ENCODE results near the gene CDH23. TPM values are rescaled to one million over a fixed set of nuclear protein-coding genes. Genes with fewer than 3 reads are reported as not detected.

The CDH23 gene
- total and polyA plus RNA-seq, 10 of the 15 experiments (the other 5 are each of a cell fraction or from before 2014, with no cell fraction given): 0.09 to 0.40 (median 0.15) TPM; not detected in 1

GRCh38 chr10:71746344-71747037 lies 349.8 kb downstream of the CDH23 start (continued):
- TF ChIP-seq NFYB (IDR thresholded peaks at IDR 0.05; ENCODE audit: insufficient read depth, low read depth, low read length) (no peak), TCF12 (IDR thresholded peaks at IDR 0.05; ENCODE audit: low read depth, low read length) (no peak)

- Histone ChIP-seq H2AFZ (ENCODE audit: control insufficient read depth, low read depth, low read length) (no peak overlapping the region), H3K4me3 (no peak overlapping the region), H3K4me2 (ENCODE audit: control insufficient read depth, insufficient read depth) (no peak overlapping the region; the same call in 1 of the 2 replicates), H3K79me2 (ENCODE audit: control insufficient read depth, insufficient read depth, low read length) (no peaks in the 10 kb centered on the region), H3K9ac (ENCODE audit: control insufficient read depth, insufficient read depth, low read length) (peak overlapping the region; percentile 7; the same call in 1 of the 2 replicates), H3K9me3 (replicated peaks; ENCODE audit: control insufficient read depth, insufficient read depth, low read length) (no peaks in the 10 kb centered on the region; the same call in 2 of the 3 replicates), H3K27me3 (replicated peaks in 1 of 2; ENCODE audit: control insufficient read depth in 2 of 2, insufficient read depth in 2 of 2, low read length in 1 of 2) (no peaks in the 10 kb centered on the region), H4K20me1 (ENCODE audit: control insufficient read depth, insufficient read depth) (no peaks in the 10 kb centered on the region), H3K36me3 (ENCODE audit: control insufficient read depth in 2 of 2, insufficient read depth in 2 of 2, low read length in 1 of 2) (peaks cover 0 to 2% of the 10 kb centered on the region in 2 experiments; a peak in 1 of 4 replicates), H3K27ac (ENCODE audit: control insufficient read depth, insufficient read depth) (peak overlapping the region; percentile 77), H3K4me1 (ENCODE audit: control insufficient read depth, insufficient read depth, low read length) (peaks cover 40% of the 10 kb centered on the region)
- FAIRE-seq (no peak), DNase-seq (ENCODE audit: low read depth, low spot score) (no peak), ATAC-seq (no peak)
- ChIA-PET CTCF (interaction anchor here (1.2 to 2.1 kb wide), 2 partner anchors 26 to 49 kb away, joined by 4 to 8 read pairs; partner anchors contain the start of gene VSIR), POLR2A (interaction anchor here (2.5 kb wide), 1 partner anchor 26 kb away, joined by 9 read pairs; the partner anchor contains the start of gene VSIR), SMC1A (ENCODE audit: uncharacterized antibody, unreplicated experiment) (interaction anchor here (1.2 to 1.9 kb wide), 3 partner anchors 9 to 50 kb away, joined by 4 to 6 read pairs (median 5); no protein-coding TSS in a partner anchor), RAD21 (ENCODE audit: unreplicated experiment) (interaction anchor here (0.6 to 2.5 kb wide), 4 partner anchors 19 to 50 kb away, joined by 3 to 6 read pairs (median 6); no protein-coding TSS in a partner anchor)
- in situ Hi-C loops (cut with MboI): no loop called here
- intact Hi-C loops (cut with micrococcal nuclease; ENCODE audit: unreplicated experiment): no loop called here
- 88% methylated on average over 2 of the region's 2 CpGs for WGBS (ENCODE audit: insufficient coverage, insufficient replicate concordance, low lambda C conversion rate, missing lambda C conversion rate)
- BruUV-seq (replicated peaks): no TSS peak
- no peak for TF ChIP-seq ZNF217 (IDR thresholded peaks at IDR 0.05)
- no peak for TF ChIP-seq KDM1A (IDR thresholded peaks at IDR 0.05; ENCODE audit: borderline replicate concordance)
- no peak for TF ChIP-seq STAT1 (conservative IDR thresholded peaks at IDR 0.05)
- TF ChIP-seq NFIC (IDR thresholded peaks at IDR 0.05; ENCODE audit: low read depth, low read length): no peak
- TF ChIP-seq JUND (IDR thresholded peaks at IDR 0.05; ENCODE audit: low read depth, low read length): no peak
- TF ChIP-seq RELB (IDR thresholded peaks at IDR 0.05; ENCODE audit: low read depth): no peak
- no peak for TF ChIP-seq IKZF2 (IDR thresholded peaks at IDR 0.05)
- no peak for TF ChIP-seq MTA3 (IDR thresholded peaks at IDR 0.05; ENCODE audit: borderline replicate concordance, low read length)
- TF ChIP-seq SREBF2 (IDR thresholded peaks at IDR 0.05; ENCODE audit: low read length): no peak
- no peak for TF ChIP-seq BCL3 (IDR thresholded peaks at IDR 0.05; ENCODE audit: borderline replicate concordance, insufficient read depth, low read depth, low read length, poor library complexity, severe bottlenecking)
- no peak for TF ChIP-seq ZNF274 (IDR thresholded peaks at IDR 0.05; ENCODE audit: insufficient read depth, insufficient read length)
- no peak for TF ChIP-seq BCLAF1 (IDR thresholded peaks at IDR 0.05)
- no peak for TF ChIP-seq TBL1XR1 (IDR thresholded peaks at IDR 0.05; ENCODE audit: low read depth, low read length)
These were observed 350.4 kb downstream of the CDH23 start for GRCh38 chr10:71747039-71747531.

Data from GM12878 (cell line).